Measurements from ENCODE around the gene INPP1.

Gene INPP1

DNA sequence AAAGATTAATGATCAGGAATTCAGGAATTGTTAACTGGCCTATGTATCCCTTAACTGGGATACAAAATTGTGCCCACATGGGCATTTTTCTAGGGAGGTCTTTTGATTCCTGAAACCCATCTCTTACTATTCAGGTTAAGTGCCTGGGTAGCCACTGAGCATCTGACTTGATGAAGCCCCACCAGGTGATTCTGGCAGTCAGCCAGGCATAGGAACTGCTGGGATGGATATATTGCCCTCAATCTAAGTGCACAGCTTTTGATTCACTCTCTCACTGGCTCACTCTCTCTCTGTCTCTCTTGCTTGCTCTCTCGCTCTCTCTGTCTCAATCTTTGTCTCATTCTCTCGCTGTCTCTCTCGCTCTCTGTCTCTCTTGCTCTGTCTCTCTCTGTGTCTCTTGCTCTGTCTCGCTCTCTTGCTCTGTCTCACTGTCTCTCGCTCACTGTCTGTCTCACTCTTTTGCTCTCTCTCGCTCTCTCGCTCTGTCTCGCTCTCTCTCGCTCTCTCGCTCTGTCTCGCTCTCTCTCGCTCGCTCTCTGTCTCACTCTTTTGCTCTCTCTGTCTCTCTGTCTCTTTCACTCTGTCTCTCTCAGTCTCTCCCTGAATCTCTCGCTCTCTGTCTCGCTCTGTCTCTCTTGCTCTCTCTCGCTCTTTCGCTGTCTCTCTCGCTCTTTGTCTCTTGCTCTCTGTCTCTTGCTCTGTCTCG, 22.3 kb downstream of the INPP1 start:
- peak; percentile 51 for DNase-seq

DNA sequence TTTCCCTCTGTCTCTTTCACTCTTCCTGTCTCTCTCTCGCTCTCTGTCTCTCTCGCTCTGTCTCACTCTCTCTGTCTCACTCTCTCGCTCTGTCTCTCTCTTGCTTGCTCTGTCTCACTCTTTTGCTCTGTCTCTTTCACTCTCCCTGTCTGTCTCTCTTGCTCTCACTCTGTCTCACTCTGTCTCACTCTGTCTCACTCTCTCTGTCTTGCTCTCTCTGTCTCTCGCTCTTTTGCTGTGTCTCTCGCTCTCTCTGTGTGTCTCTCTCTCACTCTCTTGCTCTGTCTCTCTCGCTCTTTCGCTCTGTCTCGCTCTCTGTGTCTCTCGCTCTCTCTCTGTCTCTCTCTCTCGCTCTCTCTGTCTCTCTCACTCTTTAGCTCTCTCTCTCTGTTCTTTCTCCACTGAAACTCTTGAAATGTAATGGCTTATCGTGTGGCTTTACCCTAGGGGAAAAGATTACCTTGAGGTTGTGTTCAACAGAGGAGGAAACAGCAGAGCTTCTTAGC, 22.9 kb downstream of the INPP1 start:
- DNase-seq: no peak

DNA sequence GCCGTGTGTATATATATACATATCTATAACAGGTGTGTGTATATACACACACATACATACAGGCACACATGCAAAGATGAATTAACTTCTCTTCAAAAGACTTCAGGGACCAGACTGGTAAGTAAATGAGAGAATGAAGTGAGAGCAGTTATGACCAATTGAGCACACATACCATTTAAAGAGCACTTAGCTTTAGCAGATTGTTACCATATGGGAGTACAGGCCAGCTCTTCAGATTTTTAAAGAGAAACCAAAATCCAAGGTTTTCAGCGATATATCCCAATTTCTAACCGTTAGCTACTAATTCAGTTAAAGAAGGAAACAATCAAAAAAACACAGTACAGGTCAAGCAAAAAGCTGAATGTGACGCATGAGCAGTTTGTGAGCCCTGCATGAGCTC, 23.7 kb downstream of the INPP1 start:
- no peak for DNase-seq

DNA sequence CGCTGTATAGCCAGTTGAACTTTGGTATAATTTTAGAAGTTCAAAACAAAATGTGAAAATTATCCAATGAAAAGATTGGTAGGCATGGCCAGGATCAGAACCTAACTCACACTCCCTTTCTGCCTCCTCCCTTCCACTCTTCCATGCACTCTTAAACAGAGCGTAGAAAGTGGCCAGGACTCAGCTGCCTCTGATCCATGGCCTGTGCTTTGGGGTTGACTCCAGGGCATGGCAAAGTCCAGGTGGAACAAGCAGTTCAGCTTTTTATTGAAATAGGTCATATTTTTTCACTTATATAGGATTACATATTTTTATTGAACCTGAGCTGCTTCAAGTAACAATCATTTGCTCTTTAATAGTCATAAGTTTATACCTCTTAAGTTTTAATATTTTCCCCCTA, 26.2 kb downstream of the INPP1 start:
- DNase-seq: no peak

DNA sequence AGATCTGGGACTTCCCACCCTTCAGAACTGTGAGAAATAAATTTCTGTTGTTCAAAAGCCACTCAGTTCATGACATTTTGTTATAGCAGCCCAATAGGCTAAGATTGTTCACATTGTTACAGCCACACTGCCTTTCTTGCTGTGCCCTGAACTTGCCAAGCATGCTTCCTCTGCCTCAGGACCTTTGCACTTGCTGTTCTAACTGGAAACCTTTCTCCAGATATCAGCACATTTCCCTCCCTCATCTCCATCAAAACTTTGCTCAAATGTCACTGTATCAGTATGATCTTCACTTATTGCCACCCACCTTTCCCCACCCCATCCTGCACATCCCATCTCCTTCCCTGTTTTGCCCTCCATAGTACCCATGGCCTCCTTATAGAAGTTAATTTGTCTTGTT, 32.7 kb downstream of the INPP1 start:
- no peak for DNase-seq

DNA sequence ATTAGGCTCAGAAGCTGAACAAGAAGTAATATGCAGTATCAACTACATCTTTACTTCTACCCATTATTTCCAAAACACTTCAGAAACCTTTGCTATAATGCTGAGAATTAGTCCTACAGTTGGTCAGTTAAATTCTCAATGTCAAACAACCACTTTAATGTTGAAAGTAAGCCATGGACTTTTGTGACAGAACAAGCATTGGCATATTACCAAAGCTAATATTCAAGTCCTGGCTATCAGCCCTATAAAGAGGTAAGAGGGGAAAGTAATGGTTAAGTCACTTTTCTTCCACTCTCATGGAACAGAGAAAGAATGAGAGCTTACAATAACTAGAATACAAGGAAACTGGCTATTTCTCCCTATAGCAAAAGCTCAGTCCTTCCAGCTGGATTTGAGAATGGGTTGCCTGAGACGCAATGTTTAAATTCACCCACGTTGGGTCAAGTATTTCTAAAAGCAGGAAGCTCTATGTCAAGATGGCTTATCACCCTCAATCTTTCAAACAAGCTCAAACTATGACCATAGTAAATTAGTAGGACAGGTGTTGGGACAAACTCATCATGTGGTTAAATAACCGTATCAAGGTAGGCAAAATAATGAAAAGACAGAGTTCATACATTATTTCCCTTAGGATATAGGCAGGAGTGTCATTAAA, 33.3 kb downstream of the INPP1 start:
- DNase-seq: no peak

DNA sequence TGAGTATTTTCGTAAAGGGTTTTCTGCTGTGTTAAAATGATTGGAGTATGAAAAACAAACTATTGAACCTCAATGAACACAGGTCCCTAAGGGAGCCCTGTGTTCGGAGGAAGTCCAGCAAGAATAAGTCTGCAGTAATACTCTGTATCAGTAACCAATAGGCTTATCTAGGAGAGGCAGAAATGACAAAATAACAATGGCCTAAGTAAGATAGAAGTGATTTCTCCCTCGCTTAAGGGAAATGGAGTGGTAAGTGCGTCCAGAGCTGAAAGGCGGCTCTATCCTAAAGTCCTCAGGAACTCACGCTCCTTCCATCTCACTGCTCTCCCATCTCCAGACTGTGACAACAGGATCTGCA, 35.5 kb downstream of the INPP1 start:
- no peak for DNase-seq

DNA sequence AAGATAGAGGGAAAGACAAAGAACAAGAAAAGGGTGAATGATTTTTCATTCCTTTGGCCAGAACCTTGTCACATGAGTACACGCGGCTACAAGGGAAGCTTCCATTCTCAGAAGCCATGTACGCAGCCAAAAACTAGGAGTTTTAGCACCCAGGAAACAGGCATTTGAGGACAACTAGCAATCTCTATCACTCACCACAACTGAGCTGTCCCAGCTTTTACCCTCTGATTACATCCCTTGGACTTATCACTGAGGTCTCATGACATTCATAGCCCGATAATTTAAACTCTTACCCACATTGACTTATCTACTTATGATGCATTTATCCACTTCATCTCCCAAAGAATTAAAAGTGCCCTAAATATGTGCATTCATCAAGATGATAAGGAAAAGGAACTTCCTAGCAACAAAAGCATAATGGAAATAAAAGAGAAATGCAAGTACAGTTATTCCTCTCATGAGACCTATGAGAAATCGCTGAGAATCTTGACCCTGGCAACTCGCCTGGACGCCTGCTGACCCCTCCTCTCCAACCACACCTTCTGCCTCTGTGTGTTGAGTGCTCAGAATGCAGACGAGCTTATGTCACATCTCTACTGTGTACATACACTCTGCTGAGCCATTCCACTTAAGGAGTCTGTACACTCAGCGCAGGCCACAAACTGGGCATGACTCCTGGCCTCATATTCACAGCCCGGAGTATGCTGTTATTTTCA, 36.0 kb downstream of the INPP1 start:
- DNase-seq: no peak

DNA sequence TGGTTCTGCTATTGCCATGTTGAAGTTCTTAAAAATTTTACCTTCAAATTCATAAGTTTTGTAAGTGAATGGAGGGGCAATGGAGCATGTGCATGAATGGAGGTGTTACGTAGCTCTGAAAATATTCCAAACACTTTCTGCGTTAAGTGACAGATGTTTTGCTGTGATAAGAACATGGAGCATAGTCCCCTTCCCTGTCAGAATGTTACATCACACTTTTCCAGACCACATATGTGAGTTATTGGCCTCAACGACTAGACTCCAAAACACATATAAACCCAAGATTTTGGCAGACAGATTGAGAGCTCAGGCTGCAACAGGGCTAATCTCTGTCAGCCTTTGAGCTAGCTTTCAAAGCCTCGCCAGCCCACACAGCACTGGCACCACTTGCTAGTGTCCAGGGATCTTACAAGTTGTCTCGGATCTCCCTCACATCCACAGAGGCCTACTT, 37.6 kb downstream of the INPP1 start:
- DNase-seq: no peak

DNA sequence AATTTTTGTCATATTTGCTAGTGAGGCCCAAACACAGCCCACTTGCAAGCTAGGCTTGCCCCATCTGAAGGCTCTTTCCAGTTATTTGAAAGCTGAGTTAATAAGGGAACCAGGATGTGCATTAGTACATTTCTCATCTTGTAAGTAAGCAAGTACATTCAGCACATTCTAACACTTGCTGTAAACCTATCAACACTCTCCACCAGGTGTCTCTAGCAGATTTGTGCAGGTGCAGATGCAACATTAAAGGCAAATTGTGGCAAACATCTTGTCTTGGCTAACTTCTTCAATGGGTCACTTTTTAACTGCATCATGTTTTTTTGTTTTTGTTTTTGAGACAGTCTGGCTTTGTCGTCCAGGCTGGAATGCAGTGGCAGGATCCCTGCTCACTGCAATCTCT, 39.5 kb downstream of the INPP1 start:
- DNase-seq: peak; percentile 29

DNA sequence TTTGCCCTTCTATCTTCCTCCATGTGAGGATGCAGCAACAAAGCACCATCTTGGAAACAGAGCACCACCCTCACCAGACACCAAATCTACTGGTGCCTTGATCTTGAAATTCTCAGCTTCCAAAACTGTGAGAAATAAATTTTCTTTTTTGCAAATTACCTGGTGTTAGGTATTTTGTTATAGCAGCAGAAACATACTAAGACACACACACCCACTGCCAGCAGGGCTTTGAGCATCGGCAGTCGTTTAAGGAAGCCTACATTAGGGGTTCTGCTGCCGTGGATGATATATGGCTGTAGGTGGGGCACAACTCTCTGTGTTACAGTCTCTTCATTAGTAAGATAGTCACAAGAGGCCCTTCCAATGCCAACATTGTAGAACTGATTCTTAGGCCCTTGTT, 44.0 kb downstream of the INPP1 start:
- DNase-seq: no peak

DNA sequence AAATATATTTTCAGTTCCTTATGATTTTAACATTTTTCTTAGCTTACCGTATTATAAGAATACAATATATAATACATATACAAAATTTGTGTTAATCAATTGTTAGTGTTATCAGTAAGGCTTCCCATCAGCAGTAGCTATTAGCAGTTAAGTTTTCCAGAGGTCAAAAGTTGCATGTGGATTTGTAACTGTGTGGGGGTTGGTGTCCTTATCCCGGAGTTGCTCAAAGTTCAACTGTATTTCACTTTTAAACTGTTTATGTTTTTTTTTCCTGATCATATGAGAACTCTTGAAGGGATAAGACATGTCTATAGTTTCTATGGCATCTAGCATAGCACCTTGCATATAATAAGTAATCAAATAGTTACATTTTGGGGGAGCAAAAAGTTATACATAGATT, 52.9 kb downstream of the INPP1 start:
- DNase-seq: no peak

DNA sequence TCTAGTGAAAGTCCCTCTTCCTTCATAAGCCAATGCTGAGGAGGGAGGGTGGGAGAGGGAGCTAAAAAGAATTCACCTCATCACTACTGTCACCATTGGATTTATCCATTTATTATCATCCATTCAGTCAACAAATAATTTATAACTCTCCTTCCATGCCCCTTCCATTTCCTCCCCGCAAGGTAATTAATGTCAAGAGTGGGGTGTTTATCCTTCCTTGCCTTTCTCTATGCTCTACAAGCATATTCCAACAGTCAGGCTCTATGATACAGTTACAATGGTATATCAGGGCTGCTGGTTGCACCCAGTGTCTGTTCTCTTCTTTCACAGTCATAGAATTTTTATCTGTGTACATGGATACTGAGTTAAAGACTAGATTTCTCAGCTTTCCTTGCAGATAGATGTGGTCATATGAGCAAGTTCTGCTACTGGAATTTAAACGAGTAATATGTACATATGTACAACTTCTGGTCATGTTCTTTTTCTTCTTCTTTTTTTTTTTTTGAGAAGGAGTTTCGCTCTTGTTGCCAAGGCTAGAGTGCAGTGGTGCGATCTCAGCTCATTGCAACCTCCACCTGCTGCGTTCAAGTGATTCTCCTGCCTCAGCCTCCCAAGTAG, 59.7 kb downstream of the INPP1 start:
- no peak for DNase-seq

DNA sequence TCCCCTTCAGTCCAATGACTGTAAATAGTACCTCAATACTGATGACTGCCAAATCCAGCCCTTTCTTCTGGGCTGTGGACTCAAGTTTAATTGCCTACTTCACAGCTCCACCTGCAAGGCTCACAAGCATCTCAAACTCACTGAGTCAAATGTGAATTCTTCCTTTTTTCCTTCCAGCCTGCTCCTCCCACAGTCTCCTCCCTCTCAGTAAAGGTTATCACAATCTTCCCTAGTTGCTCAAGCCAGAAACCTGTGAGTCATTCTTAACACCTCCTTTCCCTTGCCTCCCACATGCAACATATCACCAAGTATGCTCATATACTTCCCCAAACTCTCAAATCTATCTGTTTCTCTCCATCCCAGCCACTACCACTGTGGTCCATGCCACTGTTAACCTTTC, 61.1 kb downstream of the INPP1 start:
- DNase-seq: peak; percentile 8

DNA sequence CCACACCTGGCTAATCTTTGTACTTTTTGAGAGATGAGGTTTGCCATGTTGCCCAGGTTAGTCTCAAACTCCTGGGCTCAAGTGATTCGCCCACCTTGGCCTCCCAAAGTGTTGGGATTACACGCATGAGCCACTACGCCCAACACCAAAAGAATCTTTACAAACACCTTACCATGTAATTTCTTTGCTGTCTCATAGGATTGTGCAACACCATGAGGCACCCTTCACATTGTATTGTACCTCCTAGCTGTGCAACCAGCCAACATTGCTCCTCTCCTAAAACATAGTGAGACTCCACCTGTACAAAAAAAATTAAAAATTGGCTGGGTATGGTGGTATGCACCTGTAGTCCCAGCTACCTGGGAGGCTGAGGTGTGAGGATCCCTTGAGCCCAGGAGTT, 61.7 kb downstream of the INPP1 start:
- DNase-seq: no peak

DNA sequence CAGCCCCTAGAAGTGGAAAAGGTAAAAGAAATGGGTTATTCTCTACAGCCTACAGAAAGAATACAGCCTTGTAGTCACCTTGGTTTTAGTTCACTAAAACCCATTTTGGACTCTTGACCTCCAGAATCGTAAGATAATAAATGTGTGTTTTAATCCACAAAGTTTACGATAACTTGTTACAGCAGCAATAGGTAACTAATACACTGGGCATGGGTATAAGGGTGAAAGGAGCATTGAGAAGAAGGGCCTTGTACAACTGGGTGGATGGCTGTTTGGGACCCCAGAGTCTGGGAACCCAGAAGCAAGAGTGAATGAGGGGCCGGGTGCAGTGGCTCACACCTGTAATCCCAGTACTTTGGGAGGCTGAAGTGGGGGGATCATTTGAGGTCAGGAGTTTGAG, 62.6 kb downstream of the INPP1 start:
- no peak for DNase-seq

DNA sequence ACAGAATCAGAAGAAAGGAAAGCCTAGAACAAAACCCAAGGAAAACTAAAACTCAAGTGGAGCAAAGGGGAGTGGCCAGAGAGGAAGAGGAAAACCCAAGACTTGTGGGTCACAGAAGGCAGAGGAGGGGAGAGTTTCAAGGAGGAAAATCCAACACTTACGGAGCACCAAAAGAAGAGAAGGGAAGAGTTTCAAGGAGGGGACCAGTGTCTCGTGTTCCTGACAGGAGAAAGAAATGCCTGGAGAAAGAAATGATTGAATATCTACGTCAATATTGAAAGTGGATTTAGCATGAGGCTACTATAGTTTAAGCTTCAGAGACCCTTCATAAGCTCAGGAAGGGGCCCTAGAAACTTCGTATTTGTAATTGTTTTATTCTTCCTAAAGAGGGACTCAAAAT, 63.4 kb downstream of the INPP1 start:
- no peak for DNase-seq

DNA sequence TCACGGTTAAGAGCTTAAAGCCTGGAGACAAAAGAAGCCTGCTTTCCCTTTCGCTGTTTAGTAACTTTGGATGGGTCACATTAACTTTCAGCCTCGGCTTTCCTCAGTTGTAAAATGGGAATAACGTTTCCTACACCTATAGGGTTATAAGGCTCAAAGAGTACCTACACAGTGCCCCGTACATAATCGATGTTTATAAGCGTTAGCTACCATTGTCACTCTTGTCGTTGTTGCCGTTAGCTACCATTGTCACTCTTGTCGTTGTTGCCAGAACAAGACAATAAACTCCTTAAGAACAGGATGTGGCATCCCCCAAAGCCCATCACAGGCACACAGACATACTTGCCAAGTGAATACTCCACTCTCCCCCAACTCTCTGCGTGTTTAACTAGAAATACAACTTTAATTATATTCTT, 63.9 kb downstream of the INPP1 start:
- peak; percentile 33 for DNase-seq

DNA sequence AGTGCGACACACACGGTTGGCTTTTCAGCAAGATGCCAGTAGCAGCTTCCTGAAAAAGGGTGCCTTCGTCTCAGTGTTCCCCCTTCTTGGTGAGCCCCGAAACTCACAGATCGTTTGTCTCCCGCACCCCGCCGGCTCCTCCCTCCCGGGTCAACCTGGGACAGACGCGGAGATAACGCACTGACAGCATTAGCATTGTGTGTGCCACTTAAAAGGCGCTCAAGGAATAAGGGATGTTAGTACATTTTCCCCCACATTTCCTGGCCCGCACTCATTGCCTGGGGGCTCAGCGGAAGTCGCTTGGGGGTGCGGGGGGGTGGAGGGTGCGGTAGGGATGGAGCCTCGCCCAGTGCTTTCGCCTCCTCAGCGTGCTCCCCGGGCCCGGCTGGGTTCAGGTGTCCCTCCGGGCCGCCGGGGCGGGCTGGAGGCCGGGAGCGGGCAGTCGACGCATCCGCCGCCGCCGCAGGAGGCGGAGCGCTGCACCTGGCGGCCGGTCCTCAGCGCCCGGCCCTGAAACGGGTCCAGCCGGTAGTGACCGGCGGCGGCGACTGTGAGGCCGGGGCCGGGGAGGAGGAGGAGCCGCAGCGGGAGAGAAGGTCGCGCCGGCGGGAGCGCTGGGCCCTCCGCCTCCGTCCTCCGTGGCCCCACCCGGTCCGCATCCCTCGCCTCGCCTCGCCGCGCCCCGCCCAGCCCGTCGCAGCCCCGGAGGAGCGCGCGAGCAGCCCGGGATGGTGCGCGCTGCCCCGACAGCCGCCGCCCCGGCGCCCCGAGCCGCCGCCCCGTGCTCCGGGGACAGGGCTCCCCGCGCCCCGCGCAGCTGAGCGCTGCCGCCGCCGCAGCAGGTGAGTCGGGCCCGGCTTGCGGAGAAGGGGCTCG, 64.5 kb downstream of the INPP1 start, which contains the start of gene MFSD6:
MFSD6 (plus strand) TSS at position 694 of the 876 bp plus-strand sequence. CDS start 27,675 bp downstream, outside the sequence.
- DNase-seq: peak; percentile 38

DNA sequence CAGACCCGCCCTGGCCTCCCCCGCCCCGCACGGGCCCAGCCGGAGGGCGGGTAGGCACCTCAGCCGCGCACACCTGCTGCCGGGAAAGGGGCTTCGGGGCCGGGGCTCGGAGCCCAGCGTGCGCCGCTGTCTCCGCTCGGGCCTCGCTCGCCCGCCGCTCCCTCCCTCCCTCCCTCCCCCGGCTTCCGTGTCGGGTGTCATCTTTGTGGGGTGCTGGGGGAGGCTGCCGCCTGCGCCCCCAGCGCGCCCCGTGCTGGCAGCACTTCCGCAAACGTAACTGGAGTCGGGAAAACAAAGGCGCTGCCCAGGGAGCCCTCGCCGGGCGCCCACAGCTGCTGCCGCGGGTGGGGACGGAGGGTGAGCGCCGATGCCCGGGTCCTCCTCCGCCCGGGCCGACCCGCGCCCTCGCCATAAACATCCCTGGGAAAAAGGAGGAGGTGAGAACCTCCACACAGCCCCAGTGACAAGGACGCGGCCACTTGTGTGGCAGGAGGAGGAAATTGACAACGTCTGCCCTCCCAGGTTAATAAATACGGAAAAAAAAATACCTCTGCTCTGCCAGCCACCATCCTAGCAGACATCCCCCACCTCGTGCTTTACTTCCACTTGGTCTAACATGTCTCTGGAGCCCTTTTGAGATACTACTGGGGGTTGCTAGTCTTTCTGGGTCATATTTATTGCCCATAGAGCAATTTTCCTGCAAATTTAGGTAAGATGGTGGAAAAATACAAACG, 65.3 kb downstream of the INPP1 start:
- peak; percentile 66 for DNase-seq

DNA sequence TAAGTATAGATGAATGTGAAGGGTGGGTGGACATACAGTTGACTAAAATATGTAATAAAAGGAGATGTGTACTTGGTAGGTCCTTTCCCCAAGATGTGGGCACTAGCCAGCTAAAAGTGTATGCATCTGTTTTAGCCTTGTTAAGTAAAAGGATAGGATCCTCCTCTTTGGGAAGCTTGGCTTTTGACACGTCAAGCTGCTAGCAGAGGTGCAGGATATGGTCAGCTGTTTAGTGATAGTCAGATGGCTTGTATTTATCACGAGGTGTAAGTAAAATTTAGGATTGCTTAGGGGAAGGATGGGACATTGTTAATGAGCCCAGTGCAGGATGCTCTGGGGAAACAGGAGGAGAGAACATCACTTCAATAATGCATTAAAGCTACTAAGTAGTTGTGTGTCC, 66.2 kb downstream of the INPP1 start:
- no peak for DNase-seq

DNA sequence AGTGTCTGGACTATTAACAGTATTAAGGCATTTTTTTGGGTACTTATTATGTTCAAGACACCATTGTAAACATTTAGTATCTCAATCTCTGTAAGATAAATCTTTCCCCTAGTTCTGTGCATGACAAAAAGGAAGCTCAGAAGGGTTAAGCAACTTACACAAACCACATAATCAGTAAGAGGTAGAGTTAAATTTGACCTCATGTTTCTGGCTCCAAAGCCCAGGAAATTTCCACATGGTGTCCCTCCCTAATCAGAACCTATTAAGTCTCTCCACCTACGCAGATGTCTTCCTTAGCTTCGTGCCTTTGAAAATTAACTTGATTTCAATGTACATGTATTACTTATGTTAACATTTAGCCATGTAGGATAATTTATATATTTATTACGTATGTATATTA, 66.8 kb downstream of the INPP1 start:
- DNase-seq: no peak
